SU-DHL-6 (cell line): Measurements from ENCODE around the gene COL24A1.

Source experiments
- H2AFZ ChIP-seq: fragments of 200-600 bp; sonication (generic); 2 replicates; pipeline ENCODE4 v1.6.1; 2014; ENCODE audit warnings: low read depth, mild to moderate bottlenecking, moderate library complexity, mixed read lengths, antibody characterized with exemption, low read length; ENCODE audit not compliant: severe bottlenecking
- H3F3A ChIP-seq: fragments of 200-600 bp; shearing (Covaris generic); 2 replicates; pipeline ENCODE4 v1.6.0; 2016; ENCODE audit warnings: antibody characterized with exemption, mild to moderate bottlenecking; ENCODE audit not compliant: insufficient read depth
- H3K27ac ChIP-seq: fragments of 200-600 bp; sonication (generic); 2 replicates; pipeline ENCODE4 v1.5.1; 2016; ENCODE audit warnings: low read depth, mild to moderate bottlenecking, low read length, moderate library complexity, mixed read lengths
- H3K27me3 ChIP-seq: fragments of 200-600 bp; sonication (generic), shearing (Covaris generic); 2 replicates; pipeline ENCODE4 v1.6.0; 2014; ENCODE audit warnings: mild to moderate bottlenecking, low read length
- H3K36me3 ChIP-seq: fragments of 200-600 bp; sonication (generic); 2 replicates; pipeline ENCODE4 v1.6.1; 2014; ENCODE audit warnings: mild to moderate bottlenecking, low read length, mixed read lengths
- H3K4me2 ChIP-seq: fragments of 300-600, 200-600 bp; shearing (Covaris generic), sonication (generic); 2 replicates; pipeline ENCODE4 v1.6.0; 2014; ENCODE audit warnings: low read length, low read depth, mild to moderate bottlenecking; ENCODE audit not compliant: poor library complexity, severe bottlenecking
- H3K4me3 ChIP-seq: fragments of 200-600 bp; sonication (generic); 2 replicates; pipeline ENCODE4 v1.5.1; 2014; ENCODE audit warnings: antibody characterized with exemption, low read length, mild to moderate bottlenecking, mixed read lengths; ENCODE audit not compliant: insufficient read depth, poor library complexity, severe bottlenecking
- H3K79me2 ChIP-seq: fragments of 200-600 bp; sonication (generic); 2 replicates; pipeline ENCODE4 v1.6.1; 2014; ENCODE audit warnings: mild to moderate bottlenecking, low read length, moderate library complexity; ENCODE audit not compliant: insufficient read depth
- H3K9ac ChIP-seq: fragments of 200-600 bp; sonication (generic); 2 replicates; pipeline ENCODE4 v1.7.0; 2014; ENCODE audit warnings: mild to moderate bottlenecking, low read length
- H3K9me2 ChIP-seq: fragments of 200-600 bp; sonication (generic); replicated peaks from 2 replicates; pipeline ENCODE4 v1.6.1; 2014; ENCODE audit warnings: low read length; ENCODE audit not compliant: insufficient read depth
- H3K9me3 ChIP-seq: fragments of 200-600 bp; sonication (generic); 2 replicates; pipeline ENCODE4 v1.6.1; 2014; ENCODE audit warnings: low read length, mixed read lengths; ENCODE audit not compliant: insufficient read depth
- H4K20me1 ChIP-seq: fragments of 200-600 bp; sonication (generic); 2 replicates; pipeline ENCODE4 v1.6.1; 2014; ENCODE audit warnings: low read depth, mild to moderate bottlenecking, antibody characterized with exemption, low read length, moderate library complexity, mixed read lengths
- CTCF ChIP-seq: fragments of 200-600 bp; sonication (generic); IDR thresholded peaks from one replicate; pipeline ENCODE4 v1.5.1; 2017; ENCODE audit warnings: antibody characterized with exemption, mild to moderate bottlenecking, low read length, moderate library complexity; ENCODE audit not compliant: insufficient read depth, poor library complexity, severe bottlenecking
- EZH2phosphoT487 ChIP-seq: fragments of 200-600 bp; sonication (generic), shearing (Covaris generic); conservative IDR thresholded peaks from 2 replicates; pipeline ENCODE4 v1.6.1; 2018; ENCODE audit warnings: mild to moderate bottlenecking, antibody characterized with exemption, low read length, moderate library complexity, mixed read lengths

The COL24A1 gene

GRCh38 chr1:85822696-85823095 is 333.9 kb downstream of the COL24A1 start:
- H3K9me3 ChIP-seq = no peaks in the 10 kb centered on the region
- H3K4me3 ChIP-seq = no peak overlapping the region
- H3K27me3 ChIP-seq = no peaks in the 10 kb centered on the region
- H4K20me1 ChIP-seq = no peaks in the 10 kb centered on the region
- no peak overlapping the region for H3K4me2 ChIP-seq
- no peaks in the 10 kb centered on the region for H3F3A ChIP-seq
- no peaks in the 10 kb centered on the region for H3K9me2 ChIP-seq
- no peak for TF ChIP-seq EZH2phosphoT487
- TF ChIP-seq CTCF = no peak
- H3K36me3 ChIP-seq = no peaks in the 10 kb centered on the region
- no peaks in the 10 kb centered on the region for H3K79me2 ChIP-seq
- H3K9ac ChIP-seq = no peak overlapping the region
- no peak overlapping the region for H2AFZ ChIP-seq
- H3K27ac ChIP-seq = no peak overlapping the region

GRCh38 chr1:85818371-85818770 is 338.2 kb downstream of the COL24A1 start:
- Histone ChIP-seq H3F3A (no peaks in the 10 kb centered on the region), H2AFZ (no peak overlapping the region), H3K4me2 (no peak overlapping the region), H3K9ac (no peak overlapping the region), H3K4me3 (no peak overlapping the region), H4K20me1 (no peaks in the 10 kb centered on the region), H3K9me2 (no peaks in the 10 kb centered on the region), H3K79me2 (no peaks in the 10 kb centered on the region), H3K27me3 (no peaks in the 10 kb centered on the region), H3K36me3 (no peaks in the 10 kb centered on the region), H3K9me3 (no peaks in the 10 kb centered on the region), H3K27ac (no peak overlapping the region)
- no peak for TF ChIP-seq CTCF
- no peak for TF ChIP-seq EZH2phosphoT487

- Histone ChIP-seq H3K4me3 (no peak overlapping the region), H3K27me3 (no peaks in the 10 kb centered on the region)
- TF ChIP-seq CTCF = no peak
- no peak for TF ChIP-seq EZH2phosphoT487
Observed at GRCh38 chr1:85816606-85817005, 340.0 kb downstream of the COL24A1 start.

More at GRCh38 chr1:85816606-85817005, 340.0 kb downstream of the COL24A1 start:
- Histone ChIP-seq H3K79me2 (no peaks in the 10 kb centered on the region), H3F3A (no peaks in the 10 kb centered on the region), H4K20me1 (no peaks in the 10 kb centered on the region), H3K9me2 (no peaks in the 10 kb centered on the region), H3K9ac (no peak overlapping the region), H3K4me2 (no peak overlapping the region), H3K36me3 (no peaks in the 10 kb centered on the region), H3K9me3 (no peaks in the 10 kb centered on the region), H2AFZ (no peak overlapping the region), H3K27ac (no peak overlapping the region)
